OCI-LY7 (cell line): ENCODE data around the gene HSPBAP1. TPM values are rescaled to one million over a fixed set of nuclear protein-coding genes. Genes with fewer than 3 reads are reported as not detected.

Source experiments
- BruUV-seq: library from RNA; stranded (reverse); fragments of 400-500 nt; replicated peaks from 2 replicates; lab custom pipeline; 2021; lab: Mats Ljungman, UMichigan
- CTCF ChIA-PET: fragments of 300-600 bp; sonication (Branson Sonifier 250); formaldehyde crosslinking; loops from one replicate; lab custom pipeline; 2022; ENCODE audit warnings: antibody characterized with exemption; ENCODE audit not compliant: unreplicated experiment; lab: Charles Lee
- POLR2A ChIA-PET: fragments of 300-600 bp; sonication (Branson Sonifier 250); formaldehyde crosslinking; loops from one replicate; lab custom pipeline; 2022; ENCODE audit warnings: antibody characterized with exemption; lab: Charles Lee
- DNase-seq: peaks from one replicate; pipeline ENCODE4 v3.0.0-alpha.2; 2015; ENCODE audit warnings: low spot score
- H2AFZ ChIP-seq: fragments of 200-600 bp; sonication (generic), shearing (Covaris generic); 2 replicates; pipeline ENCODE4 v1.6.1; 2014; ENCODE audit warnings: mild to moderate bottlenecking, antibody characterized with exemption, low read length, moderate library complexity
- H3K27ac ChIP-seq: fragments of 200-600 bp; sonication (generic); 2 replicates; pipeline ENCODE4 v1.5.1; 2014; ENCODE audit warnings: mixed run types, low read depth, mild to moderate bottlenecking, moderate library complexity, low read length, inconsistent platforms; ENCODE audit not compliant: poor library complexity, severe bottlenecking
- H3K36me3 ChIP-seq: fragments of 200-600 bp; sonication (generic); 2 replicates; pipeline ENCODE4 v1.6.1; 2014; ENCODE audit warnings: mild to moderate bottlenecking, antibody characterized with exemption, low read length, moderate library complexity, mixed read lengths; ENCODE audit not compliant: insufficient read depth
- H3K4me1 ChIP-seq: fragments of 200-600 bp; sonication (generic); 2 replicates; pipeline ENCODE4 v1.5.1; 2014; ENCODE audit warnings: mild to moderate bottlenecking, low read length; ENCODE audit not compliant: insufficient read depth, poor library complexity, severe bottlenecking
- H3K4me2 ChIP-seq: fragments of 200-600 bp; sonication (generic); 2 replicates; pipeline ENCODE4 v1.6.1; 2014; ENCODE audit warnings: mild to moderate bottlenecking, low read length
- H3K4me3 ChIP-seq: fragments of 200-600 bp; sonication (generic); 2 replicates; pipeline ENCODE4 v1.5.1; 2014; ENCODE audit warnings: mild to moderate bottlenecking, low read depth, low read length; ENCODE audit not compliant: poor library complexity, severe bottlenecking
- H3K79me2 ChIP-seq: fragments of 200-600 bp; sonication (generic); 2 replicates; pipeline ENCODE4 v1.6.1; 2016; ENCODE audit warnings: low read depth, mild to moderate bottlenecking, low read length, moderate library complexity, mixed read lengths; ENCODE audit not compliant: insufficient read depth
- H3K9me2 ChIP-seq: fragments of 200-600 bp; sonication (generic); 2 replicates; pipeline ENCODE4 v1.6.1; 2016; ENCODE audit warnings: mild to moderate bottlenecking, low read length, mixed read lengths; ENCODE audit not compliant: insufficient read depth
- H3K9me3 ChIP-seq: fragments of 200-600 bp; sonication (generic); 2 replicates; pipeline ENCODE4 v1.6.1; 2014; ENCODE audit warnings: mild to moderate bottlenecking, mixed run types, low read length, mixed read lengths
- H4K20me1 ChIP-seq: fragments of 200-600 bp; sonication (generic); 2 replicates; pipeline ENCODE4 v1.6.1; 2014; ENCODE audit warnings: mild to moderate bottlenecking, antibody characterized with exemption, low read length, moderate library complexity, mixed read lengths; ENCODE audit not compliant: insufficient read depth
- CTCF ChIP-seq: fragments of 200-600 bp; sonication (generic); conservative IDR thresholded peaks from 2 replicates; pipeline ENCODE4 v1.5.1; 2014; ENCODE audit warnings: mild to moderate bottlenecking, antibody characterized with exemption, low read length, moderate library complexity, mixed read lengths
- EZH2phosphoT487 ChIP-seq: fragments of 200-600 bp; sonication (generic); IDR thresholded peaks from 2 replicates; pipeline ENCODE4 v1.6.1; 2018; ENCODE audit warnings: low read depth, borderline replicate concordance, mild to moderate bottlenecking, mixed run types, antibody characterized with exemption, low read length, moderate library complexity, mixed read lengths
- intact Hi-C: fragments of 100-400 bp; cut with micrococcal nuclease; formaldehyde crosslinking; loops from one replicate; pipeline ENCODE4 v1.10.0; 2022; ENCODE audit not compliant: unreplicated experiment
- total RNA-seq, 2 experiments: library from RNA; depleted of rRNA in 1 of 2; stranded (reverse); fragments of >200 nt in 1 of 2; shearing (Covaris generic) in 1 of 2; gene quantifications; 2 replicates each; pipeline ENCODE4 v1.2.3, GENCODE V29; 2014 to 2022

HSPBAP1 gene
- total RNA-seq, 2 experiments from 2014 or later, result 11.9 to 18.6 TPM

- ChIA-PET CTCF (no interaction called here), POLR2A (interaction anchor here (0.6 to 2.1 kb wide), 4 partner anchors 8 to 369 kb away, joined by 3 to 6 read pairs (median 4); no protein-coding TSS in a partner anchor)
- no peak for TF ChIP-seq CTCF
- TF ChIP-seq EZH2phosphoT487, result no peak
Observed at GRCh38 chr3:122784436-122784835, 9.2 kb downstream of the HSPBAP1 start.

DNA sequence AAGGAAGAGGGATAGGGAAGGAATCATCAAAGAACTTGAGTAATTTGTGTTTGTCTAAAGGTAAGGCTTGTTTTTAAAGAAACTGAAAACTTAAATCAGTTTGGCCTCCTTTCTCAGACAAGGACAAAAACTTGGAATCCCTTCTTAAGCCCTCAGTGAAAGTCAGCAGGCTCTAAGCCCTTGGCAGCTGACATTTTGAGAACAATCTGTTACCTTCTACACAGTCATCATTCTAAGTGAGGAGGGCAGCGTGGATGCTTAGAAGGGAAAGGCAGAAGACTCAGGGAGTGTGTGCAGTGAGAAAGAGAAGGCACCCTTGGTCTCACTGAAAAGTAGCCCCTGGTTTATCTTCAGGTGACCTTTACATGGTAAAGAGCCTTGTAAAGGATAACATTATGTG lies 10.8 kb downstream of the HSPBAP1 start:
- Histone ChIP-seq H3K9me3 (no peaks in the 10 kb centered on the region), H4K20me1 (no peaks in the 10 kb centered on the region), H3K36me3 (peaks cover 9% of the 10 kb centered on the region; the same call in 1 of the 2 replicates), H3K4me3 (no peak overlapping the region), H3K4me1 (no peaks in the 10 kb centered on the region), H3K9me2 (no peaks in the 10 kb centered on the region), H3K79me2 (no peaks in the 10 kb centered on the region), H3K27ac (no peak overlapping the region), H3K4me2 (no peak overlapping the region), H2AFZ (no peak overlapping the region)
- intact Hi-C loops, result no loop called here
- BruUV-seq, result no TSS peak
- TF ChIP-seq EZH2phosphoT487 (no peak), CTCF (no peak)
- ChIA-PET POLR2A (interaction anchor here (1.3 to 2.1 kb wide), 2 partner anchors 10 to 11 kb away, joined by 4 to 6 read pairs; partner anchors contain the start of gene HSPBAP1), CTCF (no interaction called here)
- DNase-seq, result no peak

More at GRCh38 chr3:122784436-122784835, 9.2 kb downstream of the HSPBAP1 start:
- no peaks in the 10 kb centered on the region for H3K79me2 ChIP-seq
- BruUV-seq, result no TSS peak
- intact Hi-C loops, result no loop called here
- H3K4me3 ChIP-seq, result no peak overlapping the region
- H3K9me2 ChIP-seq, result no peaks in the 10 kb centered on the region
- H3K36me3 ChIP-seq, result peaks cover 9% of the 10 kb centered on the region; the same call in 1 of the 2 replicates
- no peak overlapping the region for H3K27ac ChIP-seq
- H4K20me1 ChIP-seq, result no peaks in the 10 kb centered on the region
- H2AFZ ChIP-seq, result no peak overlapping the region
- H3K4me1 ChIP-seq, result no peaks in the 10 kb centered on the region
- H3K4me2 ChIP-seq, result no peak overlapping the region
- H3K9me3 ChIP-seq, result no peaks in the 10 kb centered on the region
- DNase-seq, result no peak

- peaks cover 15% of the 10 kb centered on the region for H3K4me1 ChIP-seq
- H3K4me3 ChIP-seq, result no peak overlapping the region
- no TSS peak for BruUV-seq
- no peak for DNase-seq
- intact Hi-C loops, result no loop called here
- no peak for TF ChIP-seq EZH2phosphoT487
- no peak for TF ChIP-seq CTCF
- H3K79me2 ChIP-seq, result no peaks in the 10 kb centered on the region
- no peak overlapping the region for H2AFZ ChIP-seq
- no peaks in the 10 kb centered on the region for H3K9me2 ChIP-seq
- no peaks in the 10 kb centered on the region for H4K20me1 ChIP-seq
- H3K27ac ChIP-seq, result no peak overlapping the region
- ChIA-PET CTCF (no interaction called here), POLR2A (no interaction called here)
- peaks cover 4% of the 10 kb centered on the region; the same call in 1 of the 2 replicates for H3K36me3 ChIP-seq
- no peaks in the 10 kb centered on the region for H3K9me3 ChIP-seq
- H3K4me2 ChIP-seq, result no peak overlapping the region
Observed at GRCh38 chr3:122777563-122777962, 16.1 kb downstream of the HSPBAP1 start.
